Muscle of leg (tissue), 11 donors: Measurements from ENCODE around the gene AOC1. TPM values are rescaled to one million over a fixed set of nuclear protein-coding genes. Genes with fewer than 3 reads are reported as not detected.

Experiments used
- DNase-seq: peaks from one replicate; pipeline ENCODE4 v3.0.0; 2013
- H3K27ac ChIP-seq: one replicate; pipeline ENCODE4 v1.5.1; 2013; ENCODE audit warnings: mild to moderate bottlenecking, low read length, control low read depth
- H3K27me3 ChIP-seq: one replicate; pipeline ENCODE4 v1.6.1; 2013; ENCODE audit warnings: low read length; ENCODE audit not compliant: control insufficient read depth, insufficient read depth
- H3K36me3 ChIP-seq: one replicate; pipeline ENCODE4 v1.6.1; 2013; ENCODE audit warnings: low read length; ENCODE audit not compliant: control insufficient read depth, insufficient read depth
- H3K4me1 ChIP-seq: one replicate; pipeline ENCODE4 v1.6.1; 2013; ENCODE audit warnings: low read length; ENCODE audit not compliant: control insufficient read depth, insufficient read depth
- H3K4me3 ChIP-seq: one replicate; pipeline ENCODE4 v1.5.1; 2013; ENCODE audit warnings: low read length, control low read depth
- H3K9me3 ChIP-seq: replicated peaks from 2 replicates; pipeline ENCODE4 v1.6.1; 2013; ENCODE audit warnings: low read depth, low read length; ENCODE audit not compliant: control insufficient read depth
- WGBS: methylation state at CpG from one replicate; pipeline ENCODE4 v1.1.5; 2013; ENCODE audit warnings: missing lambda C conversion rate; ENCODE audit not compliant: insufficient coverage; 5-methylcytosine and 5-hydroxymethylcytosine counted together
- polyA plus RNA-seq, 8 donors: library from polyadenylated mRNA; unstranded; fragments of 120-200 nt; gene quantifications; one replicate each; pipeline versions ENCODE4 v1.2.1 to v1.2.3, GENCODE V29; 2013; ENCODE audit warnings: inconsistent platforms in 1 of 8, low replicate concordance in 1 of 8; ENCODE audit not compliant: insufficient read length in 8 of 8, insufficient read depth in 1 of 8
- total RNA-seq: library from RNA; stranded (reverse); fragments of 120-200 nt; gene quantifications from one replicate; pipeline ENCODE4 v1.2.4, GENCODE V29; 2013

AOC1 gene
- total and polyA plus RNA-seq, 9 donors = 0.04 to 6.1 (median 0.21) TPM; not detected in 3

- DNase-seq = no peak
- no CpG with 5 or more reads among the region's 2 CpGs for WGBS
Measured at GRCh38 chr7:150818971-150819370, 33.3 kb upstream of the AOC1 start.

DNA sequence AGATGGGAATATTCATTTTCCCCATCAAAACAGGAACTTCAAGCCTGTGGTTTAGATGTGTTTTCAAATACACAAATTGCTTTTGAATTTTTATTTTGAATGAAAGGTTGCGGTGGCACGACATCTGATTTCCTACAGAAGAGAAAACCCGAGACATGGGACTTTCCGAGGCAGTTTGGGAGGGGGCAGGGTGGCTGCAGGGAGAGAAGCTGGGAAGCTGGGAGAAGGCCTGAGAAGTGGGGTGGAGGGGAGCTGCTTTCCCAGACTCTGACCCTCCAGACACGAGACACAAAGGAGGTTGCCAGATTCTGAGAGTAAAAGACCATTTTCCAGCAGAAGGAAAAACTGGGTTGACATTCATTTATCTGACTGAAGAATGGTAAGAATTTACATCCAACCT, 32.2 kb upstream of the AOC1 start:
- H3K9me3 ChIP-seq = peaks cover 9% of the 10 kb centered on the region
- no peak overlapping the region for H3K27ac ChIP-seq
- no peak overlapping the region for H3K4me3 ChIP-seq
- 75% methylated on average over 4 of the region's 5 CpGs for WGBS
- H3K4me1 ChIP-seq = peaks cover 4% of the 10 kb centered on the region
- no peaks in the 10 kb centered on the region for H3K36me3 ChIP-seq
- no peak for DNase-seq
- peaks cover 3% of the 10 kb centered on the region for H3K27me3 ChIP-seq

More at GRCh38 chr7:150818971-150819370, 33.3 kb upstream of the AOC1 start:
- no peak overlapping the region for H3K27ac ChIP-seq
- no peaks in the 10 kb centered on the region for H3K27me3 ChIP-seq
- H3K4me3 ChIP-seq = no peak overlapping the region
- peaks cover 4% of the 10 kb centered on the region for H3K4me1 ChIP-seq
- H3K9me3 ChIP-seq = peaks cover 9% of the 10 kb centered on the region
- no peaks in the 10 kb centered on the region for H3K36me3 ChIP-seq

DNA sequence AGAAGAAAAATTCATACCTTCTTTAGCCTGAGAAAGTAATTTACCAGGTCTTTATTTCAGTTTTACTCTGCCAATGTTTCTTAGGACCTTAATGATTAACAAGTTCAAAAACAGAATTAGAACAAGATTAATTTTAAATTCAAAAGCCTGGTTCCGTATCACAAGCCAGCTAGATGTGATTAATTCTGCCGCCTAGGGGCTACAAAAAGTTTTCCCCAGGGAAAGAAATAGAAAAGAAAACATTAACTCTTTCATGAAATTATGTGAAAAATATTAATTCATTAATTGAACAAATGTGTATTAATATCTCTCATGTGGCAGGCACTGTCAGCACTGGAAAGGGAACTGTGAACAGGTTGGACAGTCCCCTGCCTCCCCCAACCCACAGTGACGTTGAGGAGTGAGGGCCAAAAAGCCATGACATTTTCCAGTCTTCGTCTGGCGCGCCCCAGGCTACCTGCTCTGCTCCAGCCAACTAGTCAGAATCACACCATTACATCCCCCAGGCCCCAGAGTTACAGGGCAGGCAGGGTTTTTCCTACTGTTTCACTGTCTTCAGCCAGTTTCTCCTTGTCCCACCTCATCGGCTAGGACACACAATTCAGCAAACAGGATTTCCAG, 31.6 kb upstream of the AOC1 start:
- H3K27ac ChIP-seq = no peak overlapping the region
- H3K9me3 ChIP-seq = peaks cover 9% of the 10 kb centered on the region
- peaks cover 3% of the 10 kb centered on the region for H3K27me3 ChIP-seq
- no peak for DNase-seq
- no peak overlapping the region for H3K4me3 ChIP-seq
- H3K36me3 ChIP-seq = no peaks in the 10 kb centered on the region
- H3K4me1 ChIP-seq = peaks cover 4% of the 10 kb centered on the region
- WGBS = 76% methylated on average over 5 of the region's 7 CpGs

GRCh38 chr7:150823043-150823442, 29.3 kb upstream of the AOC1 start:
- Histone ChIP-seq H3K9me3 (no peaks in the 10 kb centered on the region), H3K27me3 (peaks cover 10% of the 10 kb centered on the region), H3K4me3 (no peak overlapping the region), H3K36me3 (no peaks in the 10 kb centered on the region), H3K4me1 (peaks cover 4% of the 10 kb centered on the region), H3K27ac (no peak overlapping the region)
- no peak for DNase-seq
- 76% methylated on average over 2 of the region's 8 CpGs for WGBS

DNA sequence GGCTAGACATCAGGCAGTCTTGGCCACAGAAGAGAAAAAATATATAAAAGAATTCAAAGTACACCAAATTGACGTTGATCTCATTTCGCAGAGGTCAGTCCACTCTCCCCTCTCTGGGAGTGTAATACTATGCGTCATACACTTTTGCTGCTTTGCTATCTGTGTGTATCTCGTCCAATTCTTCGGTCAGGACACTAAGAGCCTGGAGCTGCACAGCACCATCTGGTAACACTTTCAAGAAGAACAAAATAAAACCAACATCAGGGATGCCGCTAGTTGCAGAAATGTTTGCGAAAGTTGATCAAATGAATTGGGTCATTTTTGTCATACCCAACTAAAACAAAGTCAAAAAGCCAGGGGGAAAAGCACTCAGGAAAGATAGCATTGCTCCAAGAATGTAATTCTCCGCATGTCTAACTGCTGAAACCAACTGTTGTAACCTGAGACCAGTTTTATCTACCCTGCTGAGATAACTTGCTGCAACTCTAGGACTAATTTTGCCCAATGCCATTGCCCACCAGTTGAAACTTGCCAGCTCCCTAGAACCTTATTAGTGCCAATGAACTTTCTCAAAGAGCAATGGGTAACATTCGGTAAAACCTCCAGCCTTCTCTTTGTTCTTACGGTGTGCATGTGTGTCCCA, 28.7 kb upstream of the AOC1 start:
- H3K27me3 ChIP-seq = peaks cover 10% of the 10 kb centered on the region
- H3K4me3 ChIP-seq = no peak overlapping the region
- no peaks in the 10 kb centered on the region for H3K36me3 ChIP-seq
- no peak overlapping the region for H3K27ac ChIP-seq
- peak; percentile 22 for DNase-seq
- H3K9me3 ChIP-seq = no peaks in the 10 kb centered on the region
- H3K4me1 ChIP-seq = peaks cover 4% of the 10 kb centered on the region
- WGBS = 68% methylated on average over 4 of the region's 10 CpGs

DNA sequence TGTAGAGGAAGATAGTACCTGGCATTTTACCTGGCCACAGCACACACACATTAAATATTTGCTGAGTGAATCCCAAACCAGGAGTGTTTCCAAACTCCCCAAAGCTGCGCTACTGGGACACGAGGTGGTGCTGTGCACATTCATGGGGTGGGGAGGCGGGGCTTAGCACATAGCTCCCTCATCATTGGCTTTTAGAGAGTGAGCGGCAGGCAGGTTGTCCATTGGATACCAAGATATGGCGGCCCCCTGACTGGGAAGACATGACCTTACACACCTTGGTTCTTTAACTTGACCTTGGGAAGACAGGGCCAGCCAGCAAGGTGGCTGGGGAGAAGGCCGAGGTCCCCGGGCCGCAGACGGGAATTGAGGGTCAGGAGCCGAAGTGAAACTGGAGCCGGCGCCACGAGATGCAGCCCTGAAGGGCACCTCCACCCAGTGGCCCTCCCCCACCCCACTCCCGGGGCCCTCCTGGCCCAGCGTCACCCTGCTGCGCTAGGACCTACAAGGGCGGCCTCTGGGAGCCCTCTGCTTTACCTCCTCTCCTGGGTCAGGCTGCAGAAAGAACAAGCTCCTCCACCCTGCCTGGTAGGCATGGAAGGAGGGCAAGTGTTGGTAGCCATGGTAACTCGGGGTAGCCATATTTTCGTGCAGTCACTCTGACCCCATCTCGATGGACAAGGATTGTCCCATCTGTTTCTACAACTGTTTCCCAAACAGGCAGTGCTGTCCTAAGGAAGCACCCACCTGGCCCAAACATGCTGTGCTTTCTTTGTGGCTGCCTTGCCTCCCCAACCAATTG, 27.7 kb upstream of the AOC1 start:
- Histone ChIP-seq H3K36me3 (no peaks in the 10 kb centered on the region), H3K27me3 (peaks cover 10% of the 10 kb centered on the region), H3K4me1 (peaks cover 4% of the 10 kb centered on the region), H3K4me3 (no peak overlapping the region), H3K27ac (no peak overlapping the region), H3K9me3 (no peaks in the 10 kb centered on the region)
- DNase-seq = no peak
- 93% methylated on average over 14 of the region's 20 CpGs for WGBS

- Histone ChIP-seq H3K4me3 (no peak overlapping the region), H3K9me3 (no peaks in the 10 kb centered on the region), H3K27ac (no peak overlapping the region), H3K36me3 (no peaks in the 10 kb centered on the region), H3K27me3 (peaks cover 10% of the 10 kb centered on the region), H3K4me1 (peaks cover 4% of the 10 kb centered on the region)
- WGBS = 55% methylated on average over 5 of the region's 6 CpGs
- no peak for DNase-seq
Measured at GRCh38 chr7:150826061-150826849, 26.1 kb upstream of the AOC1 start.

DNA sequence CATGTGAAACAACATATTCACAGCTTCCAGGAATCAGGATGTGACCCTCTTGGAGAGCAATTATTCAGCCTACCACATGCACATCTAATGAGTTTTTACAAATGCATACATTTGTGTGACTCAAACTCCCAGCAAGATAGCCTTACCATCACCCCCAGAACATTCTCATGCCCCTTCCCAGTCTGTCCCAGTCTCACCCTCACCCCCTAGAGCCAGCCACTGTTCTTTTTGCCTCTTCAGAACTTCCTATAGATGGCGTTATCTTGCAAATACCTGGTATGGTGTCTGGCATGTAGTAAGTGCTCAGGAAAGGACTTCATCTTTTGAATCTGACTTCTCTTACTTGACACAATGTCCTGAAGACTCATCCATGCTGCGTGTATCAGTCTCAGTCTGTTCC, 23.9 kb upstream of the AOC1 start:
- no peaks in the 10 kb centered on the region for H3K36me3 ChIP-seq
- H3K9me3 ChIP-seq = no peaks in the 10 kb centered on the region
- WGBS = no CpG with 5 or more reads among the region's 2 CpGs
- peaks cover 10% of the 10 kb centered on the region for H3K27me3 ChIP-seq
- no peak overlapping the region for H3K4me3 ChIP-seq
- H3K4me1 ChIP-seq = peaks cover 2% of the 10 kb centered on the region
- no peak overlapping the region for H3K27ac ChIP-seq
- no peak for DNase-seq

DNA sequence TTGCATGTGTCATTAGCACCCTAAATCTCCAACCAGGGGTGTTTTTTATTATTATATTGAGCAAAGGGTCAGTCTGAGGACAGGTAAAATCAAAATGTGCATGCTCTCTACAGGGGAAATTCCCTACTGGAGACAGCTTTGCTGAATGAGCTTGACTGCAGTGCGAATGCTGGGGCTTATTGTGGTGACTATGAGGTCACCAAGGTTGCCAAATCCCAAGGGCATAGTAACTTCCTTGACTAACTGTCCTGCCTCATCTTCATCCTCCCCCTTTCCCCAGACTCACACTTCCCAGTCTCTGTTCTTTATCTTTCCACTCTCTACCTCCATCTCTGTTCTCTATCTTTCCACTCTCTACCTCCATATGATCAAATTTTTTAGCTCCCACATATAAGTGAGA, 22.9 kb upstream of the AOC1 start:
- Histone ChIP-seq H3K4me3 (no peak overlapping the region), H3K27ac (no peak overlapping the region), H3K4me1 (no peaks in the 10 kb centered on the region), H3K36me3 (no peaks in the 10 kb centered on the region), H3K27me3 (peaks cover 10% of the 10 kb centered on the region), H3K9me3 (no peaks in the 10 kb centered on the region)
- no CpG with 5 or more reads among the region's 1 CpG for WGBS
- DNase-seq = no peak

DNA sequence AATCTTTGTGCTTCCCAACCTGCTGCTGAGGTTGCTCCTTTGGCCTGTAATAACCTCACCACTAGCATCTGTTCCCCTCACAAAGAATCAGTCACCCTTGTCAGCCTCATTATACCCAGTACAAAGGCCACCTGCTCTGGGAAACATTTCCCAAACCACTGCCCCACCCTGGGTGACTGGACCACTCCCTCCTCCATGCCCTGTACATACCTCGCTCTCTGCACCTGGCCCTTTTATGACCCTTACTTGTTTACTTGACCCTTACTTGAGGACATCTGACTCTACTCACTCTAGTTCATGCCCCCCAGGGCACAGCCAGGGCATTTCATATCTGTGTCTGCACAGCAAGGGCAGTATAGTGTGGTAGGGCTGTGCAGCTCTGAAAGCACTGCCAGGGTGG, 21.4 kb upstream of the AOC1 start:
- no peaks in the 10 kb centered on the region for H3K9me3 ChIP-seq
- H3K27me3 ChIP-seq = peaks cover 6% of the 10 kb centered on the region
- H3K4me3 ChIP-seq = no peak overlapping the region
- no peaks in the 10 kb centered on the region for H3K36me3 ChIP-seq
- no peak overlapping the region for H3K27ac ChIP-seq
- no CpG with 5 or more reads among the region's 1 CpG for WGBS
- no peak for DNase-seq
- H3K4me1 ChIP-seq = no peaks in the 10 kb centered on the region
